HCT116 (cell line): ENCODE data around the gene MCRS1.

Experiments used
- ATF3 ChIP-seq: IDR thresholded peaks from 2 replicates; pipeline ENCODE4 v1.6.1; 2012
- CBX3 ChIP-seq: IDR thresholded peaks from 2 replicates; pipeline ENCODE4 v1.6.1; 2012; ENCODE audit warnings: low read depth
- CTCF ChIP-seq, 3 experiments: fragments of 200-600 bp in 1 of 3; sonication (generic) in 1 of 3; IDR thresholded peaks in 2 of 3; conservative IDR thresholded peaks in 1 of 3; 2 replicates each; pipeline ENCODE4 v1.5.1; 2012 to 2017; ENCODE audit warnings: low read depth in 2 of 3, low read length in 2 of 3, antibody characterized with exemption in 1 of 3, borderline replicate concordance in 1 of 3, control low read depth in 1 of 3, mild to moderate bottlenecking in 1 of 3, mixed read lengths in 1 of 3, mixed run types in 1 of 3, moderate library complexity in 1 of 3; ENCODE audit not compliant: insufficient read depth in 1 of 3
- EGR1 ChIP-seq: IDR thresholded peaks from 2 replicates; pipeline ENCODE4 v1.6.1; 2012; ENCODE audit warnings: low read depth
- EZH2 ChIP-seq: fragments of 200-600 bp; sonication (generic); IDR thresholded peaks from 2 replicates; pipeline ENCODE4 v1.6.1; 2017; ENCODE audit warnings: antibody characterized with exemption, mixed run types
- JUND ChIP-seq: IDR thresholded peaks from 2 replicates; pipeline ENCODE4 v1.6.1; 2012
- POLR2A ChIP-seq: IDR thresholded peaks from 2 replicates; pipeline ENCODE4 v1.7.0; 2011; ENCODE audit warnings: borderline replicate concordance; ENCODE audit not compliant: insufficient read depth, insufficient read length; ENCODE audit errors: extremely low read depth
- POLR2AphosphoS5 ChIP-seq: IDR thresholded peaks from 2 replicates; pipeline ENCODE4 v1.6.1; 2011; ENCODE audit warnings: mild to moderate bottlenecking, low read depth, low read length, moderate library complexity
- RAD21 ChIP-seq: IDR thresholded peaks from 2 replicates; pipeline ENCODE4 v1.6.1; 2012; ENCODE audit warnings: low read depth, mild to moderate bottlenecking
- REST ChIP-seq: IDR thresholded peaks from 2 replicates; pipeline ENCODE4 v1.6.1; 2012; ENCODE audit warnings: low read depth
- SIN3A ChIP-seq: IDR thresholded peaks from 2 replicates; pipeline ENCODE4 v1.6.1; 2012; ENCODE audit warnings: low read depth
- YY1 ChIP-seq: IDR thresholded peaks from 2 replicates; pipeline ENCODE4 v1.6.1; 2011; ENCODE audit warnings: low read length, low read depth, moderate library complexity, mild to moderate bottlenecking; ENCODE audit not compliant: insufficient replicate concordance; ENCODE audit errors: extremely low read depth
- ZBTB33 ChIP-seq: IDR thresholded peaks from 2 replicates; pipeline ENCODE4 v1.6.1; 2011; ENCODE audit warnings: mild to moderate bottlenecking, low read length, moderate library complexity; ENCODE audit not compliant: insufficient replicate concordance; ENCODE audit errors: extremely low read depth
- ZFX ChIP-seq: fragments of 450-650 bp; IDR thresholded peaks from 2 replicates; pipeline ENCODE4 v1.6.1; 2017

GRCh38 chr12:49609059-49609874, 41.3 kb upstream of the MCRS1 start:
- TF ChIP-seq CTCF (IDR thresholded peaks at IDR 0.05 in 2 of 3, conservative IDR thresholded peaks at IDR 0.05 in 1 of 3; ENCODE audit: borderline replicate concordance in 1 of 3, insufficient read depth in 1 of 3, low read depth in 2 of 3, low read length in 2 of 3) (no peak), EGR1 (no peak), SIN3A (no peak), POLR2AphosphoS5 (no peak), EZH2 (no peak), RAD21 (no peak; the same call in 1 of the 2 replicates), ZBTB33 (no peak), ZFX (no peak), POLR2A (no peak), YY1 (no peak), ATF3 (no peak), JUND (no peak), REST (no peak), CBX3 (no peak)
